Measurements from ENCODE around the gene STK17A. TPM values are rescaled to one million over a fixed set of nuclear protein-coding genes. Genes with fewer than 3 reads are reported as not detected.
A peak's percentile ranks its signal among the peaks of the same experiment; 100 is the strongest.

STK17A gene
- total RNA-seq, 4 donors from 2014 or later = 12.9 to 60.2 (median 15.7) TPM

DNA sequence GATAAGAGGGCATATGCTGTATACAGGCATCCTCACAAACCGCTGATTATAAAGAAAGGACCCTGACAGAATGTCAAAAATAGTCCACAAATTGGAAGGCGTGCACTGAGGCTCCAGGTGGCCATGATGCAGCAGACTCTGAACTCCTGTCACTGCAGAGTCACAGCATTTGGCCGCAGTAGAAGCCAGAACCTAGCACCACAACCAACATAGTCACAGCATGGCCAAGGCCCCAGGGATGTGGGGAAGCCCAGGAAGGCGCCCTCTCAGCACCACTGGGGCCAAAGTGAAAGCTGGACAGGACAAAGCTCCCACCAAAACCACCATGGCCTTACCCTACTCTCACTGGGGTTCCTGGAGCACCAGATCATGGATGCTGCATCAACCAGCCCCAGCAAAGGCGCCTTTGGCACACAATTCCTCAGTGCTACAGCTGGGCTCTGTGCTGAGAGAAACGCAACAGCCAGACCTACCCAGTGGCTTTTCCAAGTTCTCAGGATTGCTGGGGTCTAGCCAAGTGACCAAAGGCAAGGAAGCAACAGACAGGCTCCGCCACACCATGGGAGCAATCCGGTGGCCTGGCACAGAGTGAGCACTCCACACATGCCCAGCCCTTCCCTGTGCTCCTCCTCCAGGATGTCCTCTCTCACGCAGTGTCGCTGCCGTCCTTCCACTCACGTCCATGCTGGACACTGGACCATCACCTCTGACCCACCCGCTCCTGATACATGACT is 60.2 kb downstream of the STK17A start:
- TF ChIP-seq, protein P1, sequence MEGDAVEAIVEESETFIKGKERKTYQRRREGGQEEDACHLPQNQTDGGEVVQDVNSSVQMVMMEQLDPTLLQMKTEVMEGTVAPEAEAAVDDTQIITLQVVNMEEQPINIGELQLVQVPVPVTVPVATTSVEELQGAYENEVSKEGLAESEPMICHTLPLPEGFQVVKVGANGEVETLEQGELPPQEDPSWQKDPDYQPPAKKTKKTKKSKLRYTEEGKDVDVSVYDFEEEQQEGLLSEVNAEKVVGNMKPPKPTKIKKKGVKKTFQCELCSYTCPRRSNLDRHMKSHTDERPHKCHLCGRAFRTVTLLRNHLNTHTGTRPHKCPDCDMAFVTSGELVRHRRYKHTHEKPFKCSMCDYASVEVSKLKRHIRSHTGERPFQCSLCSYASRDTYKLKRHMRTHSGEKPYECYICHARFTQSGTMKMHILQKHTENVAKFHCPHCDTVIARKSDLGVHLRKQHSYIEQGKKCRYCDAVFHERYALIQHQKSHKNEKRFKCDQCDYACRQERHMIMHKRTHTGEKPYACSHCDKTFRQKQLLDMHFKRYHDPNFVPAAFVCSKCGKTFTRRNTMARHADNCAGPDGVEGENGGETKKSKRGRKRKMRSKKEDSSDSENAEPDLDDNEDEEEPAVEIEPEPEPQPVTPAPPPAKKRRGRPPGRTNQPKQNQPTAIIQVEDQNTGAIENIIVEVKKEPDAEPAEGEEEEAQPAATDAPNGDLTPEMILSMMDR (IDR thresholded peaks at IDR 0.05) = no peak
- ATAC-seq (ENCODE audit: low FRiP score) = no peak
- no peak for DNase-seq (ENCODE audit: low spot score)

DNA sequence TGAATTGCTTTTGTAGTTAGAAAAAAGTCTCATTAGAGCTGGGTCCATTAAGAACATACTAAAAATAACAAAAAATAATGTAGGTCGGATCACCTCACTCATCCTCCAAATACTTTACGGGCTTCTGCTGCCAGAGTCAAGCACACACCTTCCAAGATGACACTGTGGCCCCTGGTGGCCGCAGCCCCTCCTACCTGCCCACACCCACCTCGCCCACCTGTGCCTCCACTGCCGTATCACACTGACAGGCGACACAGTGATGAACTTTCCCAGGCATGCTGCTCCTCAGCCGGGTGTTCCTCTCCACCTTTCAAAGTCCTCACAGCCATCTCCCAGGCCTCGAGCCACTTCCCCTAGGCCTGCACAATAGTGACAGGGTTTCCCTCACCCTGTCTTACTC is 60.9 kb downstream of the STK17A start:
- TF ChIP-seq, protein P1 (IDR thresholded peaks at IDR 0.05) = no peak

GRCh38 chr7:43645699-43646226 is 62.9 kb downstream of the STK17A start:
- DNase-seq (ENCODE audit: low spot score) (no peak), ATAC-seq (ENCODE audit: low FRiP score) (no peak)
- TF ChIP-seq, protein P1 (IDR thresholded peaks at IDR 0.05) = no peak

More for the DNA sequence above, 60.9 kb downstream of the STK17A start:
- no peak for DNase-seq (ENCODE audit: low spot score)
- ATAC-seq (ENCODE audit: low FRiP score) = no peak

DNA sequence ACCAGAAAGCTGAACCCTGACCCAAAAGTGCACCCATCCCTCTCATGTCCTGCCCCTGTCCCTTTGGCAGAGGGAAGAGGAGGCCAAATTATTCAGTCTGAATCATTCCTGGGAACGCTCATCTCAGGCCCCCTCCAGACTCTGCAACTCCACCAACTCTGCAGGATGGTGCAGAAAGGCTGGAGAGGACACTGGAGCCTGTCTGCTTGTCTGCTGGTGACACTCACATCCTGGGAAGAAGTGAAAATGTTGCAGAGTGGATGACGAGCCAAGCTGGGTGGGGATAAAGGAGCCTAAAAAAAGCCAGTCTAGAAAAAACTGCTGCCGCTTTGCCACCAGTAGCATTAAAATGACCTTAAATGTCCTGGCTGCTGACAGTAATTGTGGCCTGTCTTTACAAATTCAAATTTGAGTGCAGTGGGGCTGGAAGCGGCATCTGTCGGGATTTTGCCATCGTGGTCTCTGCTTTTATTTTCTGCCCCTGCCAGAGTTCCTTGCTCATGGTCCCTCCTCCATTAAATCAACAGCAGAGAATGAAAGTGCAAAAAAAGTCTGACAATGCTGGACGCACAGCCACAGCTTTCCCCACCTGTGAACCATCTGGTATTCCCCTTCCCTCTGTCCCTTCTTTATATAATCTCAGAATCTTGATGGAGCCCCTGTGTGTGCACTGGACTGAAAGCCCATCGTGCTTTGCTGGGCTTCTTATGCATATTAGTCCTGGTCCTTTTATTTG is 63.9 kb downstream of the STK17A start:
- DNase-seq (ENCODE audit: low spot score) (no peak), ATAC-seq (ENCODE audit: low FRiP score) (no peak)
- TF ChIP-seq, protein P1 (IDR thresholded peaks at IDR 0.05) = no peak

- DNase-seq (ENCODE audit: low spot score) = no peak
- ATAC-seq (ENCODE audit: low FRiP score) = no peak
- TF ChIP-seq, protein P1 (IDR thresholded peaks at IDR 0.05) = no peak
These were observed 64.4 kb downstream of the STK17A start for GRCh38 chr7:43647339-43647672.

DNA sequence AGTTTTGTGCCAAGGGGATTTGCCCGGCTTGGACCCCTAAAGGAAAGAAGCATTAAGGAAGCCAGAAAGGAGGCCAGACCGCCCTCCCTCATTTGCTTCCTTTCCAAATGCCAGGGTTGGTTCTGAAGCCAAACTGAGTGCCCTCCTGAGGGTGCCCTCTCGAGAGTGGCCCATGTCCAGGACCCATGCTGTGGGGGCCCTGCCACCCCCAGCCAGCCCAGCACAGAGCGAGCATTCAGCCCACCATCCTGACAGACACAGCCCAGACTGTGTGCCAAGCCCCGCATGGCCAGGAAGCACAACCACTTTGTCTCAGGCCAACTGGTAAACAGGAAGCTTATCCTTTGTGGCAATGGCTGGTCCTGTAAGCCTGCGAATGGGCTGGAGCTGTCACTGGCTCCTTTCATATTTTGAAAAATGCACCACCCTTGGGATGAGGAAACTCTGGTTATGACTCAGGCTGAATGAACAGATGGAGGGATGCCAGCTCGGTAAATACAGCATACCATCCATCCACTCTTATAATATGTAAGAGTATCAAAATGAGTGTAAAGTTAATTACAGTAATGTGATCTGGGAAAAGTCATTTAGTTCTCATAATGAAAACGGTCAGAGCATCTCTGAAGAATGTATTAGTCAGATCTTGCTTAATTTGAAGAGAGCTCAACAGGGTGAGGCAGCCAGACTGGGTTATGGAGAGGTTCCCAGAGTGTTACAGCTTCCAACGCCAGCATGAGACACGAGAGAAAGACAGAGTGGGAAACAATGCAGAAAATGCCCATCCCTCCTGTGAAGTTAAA is 65.0 kb downstream of the STK17A start:
- DNase-seq (ENCODE audit: low spot score) = peak; percentile 54
- ATAC-seq (ENCODE audit: low FRiP score) = peak; percentile 93
- TF ChIP-seq, protein P1 (IDR thresholded peaks at IDR 0.05) = no peak

All from omental fat pad (tissue), 4 donors.